ENCODE results near the gene DENND4A.

GRCh38 chr15:65792138-65792987 is at the start of gene DENND4A:
- TF ChIP-seq, protein P1, sequence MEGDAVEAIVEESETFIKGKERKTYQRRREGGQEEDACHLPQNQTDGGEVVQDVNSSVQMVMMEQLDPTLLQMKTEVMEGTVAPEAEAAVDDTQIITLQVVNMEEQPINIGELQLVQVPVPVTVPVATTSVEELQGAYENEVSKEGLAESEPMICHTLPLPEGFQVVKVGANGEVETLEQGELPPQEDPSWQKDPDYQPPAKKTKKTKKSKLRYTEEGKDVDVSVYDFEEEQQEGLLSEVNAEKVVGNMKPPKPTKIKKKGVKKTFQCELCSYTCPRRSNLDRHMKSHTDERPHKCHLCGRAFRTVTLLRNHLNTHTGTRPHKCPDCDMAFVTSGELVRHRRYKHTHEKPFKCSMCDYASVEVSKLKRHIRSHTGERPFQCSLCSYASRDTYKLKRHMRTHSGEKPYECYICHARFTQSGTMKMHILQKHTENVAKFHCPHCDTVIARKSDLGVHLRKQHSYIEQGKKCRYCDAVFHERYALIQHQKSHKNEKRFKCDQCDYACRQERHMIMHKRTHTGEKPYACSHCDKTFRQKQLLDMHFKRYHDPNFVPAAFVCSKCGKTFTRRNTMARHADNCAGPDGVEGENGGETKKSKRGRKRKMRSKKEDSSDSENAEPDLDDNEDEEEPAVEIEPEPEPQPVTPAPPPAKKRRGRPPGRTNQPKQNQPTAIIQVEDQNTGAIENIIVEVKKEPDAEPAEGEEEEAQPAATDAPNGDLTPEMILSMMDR (IDR thresholded peaks at IDR 0.05): no peak
- TF ChIP-seq FOSL2 (IDR thresholded peaks at IDR 0.05) (no peak), FOSL2 (CRISPR knock-in tag; IDR thresholded peaks at IDR 0.05) (no peak), MAZ (IDR thresholded peaks at IDR 0.05; ENCODE audit: borderline replicate concordance, low read depth, low read length) (0 out of 2 replicates have a peak, but pooled peaks have one; percentile 59), MAX (IDR thresholded peaks at IDR 0.05) (peak; percentile 70; the same call in 1 of the 2 replicates), MAFK (IDR thresholded peaks at IDR 0.05; ENCODE audit: partially characterized antibody) (no peak), ZC3H11A (IDR thresholded peaks at IDR 0.05) (no peak), CHD2 (IDR thresholded peaks at IDR 0.05; ENCODE audit: low read length, partially characterized antibody) (no peak), RAD21 (conservative IDR thresholded peaks at IDR 0.05 in 1 of 2, IDR thresholded peaks at IDR 0.05 in 1 of 2) (no peak)
